Measurements from ENCODE around the gene PRKAG3.

GRCh38 chr2:218853766-218854165, 22.2 kb upstream of the PRKAG3 start:
- no peak for TF ChIP-seq POLR2AphosphoS5 (IDR thresholded peaks at IDR 0.05; ENCODE audit: borderline replicate concordance, low read depth, low read length)
- TF ChIP-seq EZH2 (IDR thresholded peaks at IDR 0.05), result no peak
- TF ChIP-seq FOXP2 (optimal IDR thresholded peaks at IDR 0.05; ENCODE audit: control extremely low read depth, extremely low read length, insufficient read depth), result no peak
